HG02759 (cell line): ENCODE data around the gene NONO.
"Not testable (repeated sequence)": the region's sequence is repeated elsewhere in the genome, so short reads cannot be mapped to it uniquely, and the experiment has no call there.

Source experiments
- ATAC-seq: cut with Tn5 transposase; IDR thresholded peaks from one replicate; pipeline ENCODE4 v1.9.1; 2021; ENCODE audit warnings: mild to moderate bottlenecking, moderate library complexity; ENCODE audit not compliant: unreplicated experiment

The NONO gene, protein sequence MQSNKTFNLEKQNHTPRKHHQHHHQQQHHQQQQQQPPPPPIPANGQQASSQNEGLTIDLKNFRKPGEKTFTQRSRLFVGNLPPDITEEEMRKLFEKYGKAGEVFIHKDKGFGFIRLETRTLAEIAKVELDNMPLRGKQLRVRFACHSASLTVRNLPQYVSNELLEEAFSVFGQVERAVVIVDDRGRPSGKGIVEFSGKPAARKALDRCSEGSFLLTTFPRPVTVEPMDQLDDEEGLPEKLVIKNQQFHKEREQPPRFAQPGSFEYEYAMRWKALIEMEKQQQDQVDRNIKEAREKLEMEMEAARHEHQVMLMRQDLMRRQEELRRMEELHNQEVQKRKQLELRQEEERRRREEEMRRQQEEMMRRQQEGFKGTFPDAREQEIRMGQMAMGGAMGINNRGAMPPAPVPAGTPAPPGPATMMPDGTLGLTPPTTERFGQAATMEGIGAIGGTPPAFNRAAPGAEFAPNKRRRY

DNA sequence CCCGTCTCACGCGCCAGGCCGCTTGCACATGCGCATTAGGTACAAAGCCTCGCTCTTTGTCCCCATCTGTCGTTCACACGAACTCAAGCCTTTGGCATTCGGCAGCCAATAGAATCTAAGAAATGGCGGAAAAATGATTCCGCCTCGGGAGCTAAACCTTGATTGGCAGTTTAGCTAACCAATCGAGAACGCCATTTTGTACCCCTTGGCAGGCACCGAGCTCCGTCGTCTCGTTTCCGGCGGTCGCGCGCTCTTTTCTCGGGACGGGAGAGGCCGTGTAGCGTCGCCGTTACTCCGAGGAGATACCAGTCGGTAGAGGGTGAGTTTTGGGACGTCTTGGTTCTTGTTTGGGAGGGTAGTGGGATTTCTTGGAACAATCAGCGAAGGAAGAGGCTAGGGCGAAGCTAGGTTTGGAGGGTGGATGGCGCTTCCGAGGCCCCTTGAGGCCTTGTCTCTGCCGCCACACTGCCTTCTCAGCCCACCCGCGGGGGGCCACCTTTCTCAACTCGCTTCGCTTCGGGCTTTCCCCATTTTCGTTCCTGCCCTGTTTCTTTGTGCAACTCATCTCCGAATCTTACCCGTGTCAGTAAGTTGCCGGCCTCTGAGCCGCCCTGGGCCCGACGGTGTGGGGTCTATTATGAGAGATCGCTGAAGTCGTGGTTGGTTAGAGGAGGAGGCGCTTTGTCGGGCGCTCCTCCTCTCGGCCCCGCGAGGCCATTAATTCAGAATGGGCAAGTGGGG, at the start of gene NONO:
TSS of gene NONO (plus strand) at position 233 of the 741 bp plus-strand sequence. CDS start 7,003 bp downstream, outside the sequence.
- peak; percentile 84 for ATAC-seq

DNA sequence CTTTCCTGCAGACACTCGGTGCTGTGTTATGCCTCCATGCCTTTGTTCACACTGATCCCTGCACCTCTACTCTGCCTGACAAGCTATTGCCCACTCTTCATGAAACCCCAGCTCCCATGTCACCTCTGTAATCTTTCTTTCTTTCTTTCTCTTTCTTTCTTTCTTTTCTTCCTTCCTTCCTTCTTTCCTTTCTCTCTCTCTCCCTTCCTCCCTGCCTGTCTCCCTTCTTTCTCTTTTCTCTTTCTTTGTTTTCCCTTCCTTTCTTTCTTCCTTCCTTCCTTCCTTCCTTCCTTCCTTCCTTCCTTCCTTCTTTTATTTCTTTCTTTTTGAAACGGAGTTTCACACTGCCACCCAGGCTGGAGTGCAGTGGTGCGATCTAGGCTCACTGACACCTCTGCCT, 48.0 kb upstream of the NONO start:
- ATAC-seq, result no peak

DNA sequence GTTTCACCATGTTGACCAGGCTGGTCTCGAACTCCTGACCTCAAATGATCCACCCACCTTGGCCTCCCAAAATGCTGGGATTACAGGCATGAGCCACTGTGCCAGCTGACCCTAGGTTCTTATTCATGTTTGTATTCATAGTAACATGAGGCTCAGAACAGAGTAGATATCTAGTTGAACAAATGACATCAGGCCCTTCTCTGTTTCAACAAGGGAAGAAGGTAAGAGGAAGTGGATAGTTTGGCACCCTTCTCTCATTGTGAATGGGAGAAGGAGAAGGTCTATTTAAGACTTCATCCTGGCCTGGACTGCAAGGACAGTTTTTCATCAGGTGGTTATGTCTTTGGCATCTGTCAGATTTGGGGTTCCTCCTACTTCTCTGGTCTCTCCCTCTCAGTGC, 46.6 kb upstream of the NONO start:
- no peak for ATAC-seq

DNA sequence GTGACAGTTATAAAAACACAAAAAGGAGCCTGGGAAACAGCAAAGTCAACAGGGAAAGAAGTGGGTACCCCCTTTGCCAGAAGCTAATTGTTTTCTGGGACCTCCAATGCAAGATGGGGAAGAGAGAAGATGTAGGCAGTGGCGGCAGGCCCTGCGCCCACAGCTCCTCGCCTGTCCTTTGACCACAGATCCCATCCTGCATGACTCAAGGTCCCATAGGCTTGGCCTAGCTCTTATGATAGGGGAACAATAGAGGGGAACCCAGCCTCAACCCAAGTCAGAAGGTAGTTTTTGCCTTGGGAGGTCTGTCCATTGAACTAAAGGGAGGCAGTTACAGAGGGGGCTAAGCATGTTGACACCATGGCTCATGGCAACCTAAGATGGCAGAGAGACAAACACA, 43.7 kb upstream of the NONO start:
- no peak for ATAC-seq

DNA sequence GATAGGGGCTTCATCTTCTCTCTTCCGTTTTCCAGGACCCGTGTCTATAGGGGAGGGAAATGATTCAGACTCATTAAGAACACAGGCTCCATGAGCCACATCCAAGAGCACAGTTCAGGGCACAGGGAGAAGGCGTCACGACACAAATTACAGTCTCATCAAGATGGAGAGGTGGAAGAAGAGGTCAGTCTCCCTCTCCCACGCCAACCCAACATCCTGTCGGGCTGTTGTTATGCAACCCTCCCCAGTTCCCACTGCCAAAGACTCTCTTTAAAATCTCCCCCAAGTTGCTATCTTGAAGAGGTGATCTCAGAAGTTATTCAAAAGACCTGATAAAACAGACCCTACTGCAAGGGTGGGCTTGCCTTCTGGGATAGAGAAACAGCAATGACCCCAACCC, 42.1 kb upstream of the NONO start:
- ATAC-seq, result no peak

DNA sequence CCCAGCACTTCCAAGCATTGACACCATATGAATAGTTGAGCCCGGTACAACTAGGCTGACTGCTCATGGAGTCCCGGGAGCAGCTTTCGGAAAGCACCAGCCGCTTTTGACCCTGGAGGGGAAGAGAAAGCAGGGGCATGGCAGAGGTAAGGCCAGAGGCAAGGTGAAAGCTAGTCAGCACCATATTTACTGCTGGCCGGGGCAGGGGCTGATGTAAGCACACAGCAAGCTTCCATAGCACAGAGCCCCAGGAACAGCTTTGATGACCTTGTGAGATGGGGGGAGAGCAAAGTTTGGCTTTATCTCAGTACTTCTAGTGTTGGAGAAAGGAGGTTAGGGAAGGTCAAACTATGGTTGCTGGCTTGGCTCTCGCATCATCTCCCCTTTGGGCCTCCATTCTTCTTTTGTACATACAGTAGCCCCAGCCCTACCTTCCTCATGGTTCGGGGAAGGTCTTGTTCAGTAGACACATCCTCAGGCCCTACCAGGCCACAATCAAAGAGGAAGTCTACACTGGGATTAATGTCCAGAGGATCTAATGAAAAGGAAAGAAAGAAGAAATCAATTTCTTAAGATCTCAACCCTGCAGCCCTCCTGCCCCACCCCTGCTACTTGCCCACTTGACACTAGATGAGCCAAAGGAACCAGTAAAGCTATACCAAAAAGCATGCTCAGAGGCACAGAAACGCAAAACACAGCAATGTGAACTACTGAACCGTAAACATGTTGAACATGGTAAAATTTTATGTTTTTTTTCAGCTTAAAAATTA, 38.9 kb upstream of the NONO start:
- no peak for ATAC-seq

DNA sequence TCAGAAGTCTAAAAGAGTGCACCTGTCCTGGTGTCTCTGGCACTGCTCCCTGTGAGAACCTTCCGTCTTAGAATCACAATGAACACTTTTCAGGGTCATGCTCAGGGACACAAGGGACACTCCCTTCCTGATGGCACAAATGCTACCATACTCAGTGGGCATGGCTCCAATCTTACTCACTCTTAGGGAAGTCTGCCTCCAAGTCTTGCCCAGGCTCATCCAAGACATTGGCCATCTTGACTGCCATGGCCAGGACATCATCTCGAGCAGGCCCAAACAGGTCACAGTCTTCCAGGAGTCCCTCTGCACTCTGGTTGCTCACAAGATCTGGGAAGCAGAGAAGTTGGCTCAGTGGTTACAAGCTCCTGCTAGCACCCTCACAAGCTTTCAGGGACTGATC, 38.3 kb upstream of the NONO start:
- no peak for ATAC-seq

DNA sequence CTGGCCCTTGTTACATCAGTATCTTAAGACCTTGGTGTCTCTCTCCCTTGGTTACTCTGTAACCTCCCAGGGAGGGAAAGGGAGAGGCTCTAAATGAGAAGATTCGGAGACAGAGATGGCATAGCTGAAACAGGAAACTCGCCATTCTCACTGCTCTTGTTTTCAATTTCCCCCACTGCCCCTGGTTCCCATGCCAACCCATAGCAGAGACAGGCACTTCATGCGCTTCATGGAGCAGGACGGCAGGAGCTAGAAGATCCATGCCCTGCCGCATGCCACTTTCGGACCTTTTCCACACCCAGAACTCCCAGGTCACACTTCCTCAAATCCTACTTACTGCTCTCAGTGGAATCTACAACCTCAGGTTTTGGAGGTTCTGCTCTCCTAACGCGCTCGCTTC, 32.6 kb upstream of the NONO start:
- no peak for ATAC-seq

DNA sequence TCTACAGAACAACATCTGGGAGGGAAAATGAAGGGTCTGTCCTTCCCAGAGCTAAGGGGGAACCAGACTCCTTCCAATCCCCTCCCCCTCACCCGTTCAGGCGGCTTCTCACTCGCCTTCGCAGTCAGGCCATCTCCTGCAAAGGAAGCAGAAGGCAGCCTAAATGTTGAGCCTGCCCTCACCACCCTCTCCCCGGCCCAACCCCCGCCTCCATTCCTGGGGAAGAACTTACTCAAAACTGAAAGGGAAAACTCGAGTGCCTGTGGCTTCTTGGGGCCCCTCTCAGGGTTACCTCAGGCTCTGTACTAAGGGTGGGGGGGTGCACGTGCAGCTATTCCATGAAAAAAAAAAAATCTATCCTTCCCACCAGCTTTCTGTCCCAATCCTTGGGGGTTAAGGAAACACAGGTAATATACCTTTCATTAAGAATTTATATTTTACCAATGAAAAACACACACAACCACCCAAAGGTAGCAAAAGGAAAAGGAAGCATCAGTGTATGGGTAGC, 31.9 kb upstream of the NONO start:
- no peak for ATAC-seq

DNA sequence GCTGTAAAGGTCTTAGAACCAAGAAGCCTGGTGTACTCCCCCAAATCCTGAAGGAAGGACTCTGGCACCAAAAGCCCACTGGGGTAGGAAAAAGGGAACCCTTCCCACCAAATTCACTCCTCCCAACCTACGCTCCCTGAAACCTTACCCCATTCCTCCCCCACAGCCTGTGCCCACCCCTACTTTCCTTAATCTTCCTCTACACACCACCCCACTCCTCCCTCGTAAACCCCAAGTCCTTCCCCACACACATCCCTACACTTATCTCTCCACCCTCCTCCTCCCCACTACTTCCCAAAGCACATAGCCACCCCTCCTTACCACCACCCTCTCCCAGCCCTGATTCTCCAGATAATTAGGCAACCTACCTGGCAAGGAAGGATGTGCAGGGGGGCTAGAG, 31.2 kb upstream of the NONO start:
- no peak for ATAC-seq

DNA sequence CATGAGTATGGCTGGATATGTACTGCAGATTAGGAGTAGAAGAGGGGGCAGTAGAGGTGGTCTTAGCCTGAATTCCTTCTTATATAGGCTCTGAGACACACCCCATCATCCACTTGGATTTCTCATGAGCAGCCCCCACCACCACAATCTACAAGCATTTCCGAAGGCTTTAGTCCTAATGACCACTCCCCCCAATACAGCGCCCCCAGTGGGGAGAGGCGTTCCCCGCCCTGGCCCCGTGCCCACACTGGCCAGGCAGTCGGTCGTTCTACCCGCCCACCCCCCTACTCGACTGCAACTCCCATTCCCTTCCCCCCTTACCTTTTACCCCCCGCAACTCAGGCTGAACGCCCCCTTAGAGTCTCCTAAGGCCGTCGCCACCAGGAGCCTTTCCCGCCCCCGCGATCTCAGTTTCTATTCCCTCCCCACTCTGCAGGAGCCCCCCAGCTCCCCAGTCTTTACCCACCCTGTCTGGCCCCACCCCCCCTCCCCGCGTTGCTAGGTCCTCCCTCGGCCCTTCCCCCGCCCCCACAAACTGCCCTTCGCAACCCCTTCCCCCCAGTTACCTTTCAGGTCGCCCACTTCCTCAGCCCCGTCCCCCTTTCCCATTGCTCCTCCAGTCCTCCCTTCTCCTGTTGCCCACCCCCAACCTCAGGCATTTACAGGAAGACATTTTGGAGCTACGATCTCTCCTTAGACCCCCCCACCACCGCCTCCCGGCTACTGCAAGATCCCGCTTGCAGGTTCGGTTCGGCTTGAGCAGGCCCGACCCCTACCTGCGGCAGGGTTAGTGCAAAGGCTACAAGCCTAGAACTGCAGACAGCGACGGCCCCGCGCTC, 30.0 kb upstream of the NONO start:
- no peak for ATAC-seq

DNA sequence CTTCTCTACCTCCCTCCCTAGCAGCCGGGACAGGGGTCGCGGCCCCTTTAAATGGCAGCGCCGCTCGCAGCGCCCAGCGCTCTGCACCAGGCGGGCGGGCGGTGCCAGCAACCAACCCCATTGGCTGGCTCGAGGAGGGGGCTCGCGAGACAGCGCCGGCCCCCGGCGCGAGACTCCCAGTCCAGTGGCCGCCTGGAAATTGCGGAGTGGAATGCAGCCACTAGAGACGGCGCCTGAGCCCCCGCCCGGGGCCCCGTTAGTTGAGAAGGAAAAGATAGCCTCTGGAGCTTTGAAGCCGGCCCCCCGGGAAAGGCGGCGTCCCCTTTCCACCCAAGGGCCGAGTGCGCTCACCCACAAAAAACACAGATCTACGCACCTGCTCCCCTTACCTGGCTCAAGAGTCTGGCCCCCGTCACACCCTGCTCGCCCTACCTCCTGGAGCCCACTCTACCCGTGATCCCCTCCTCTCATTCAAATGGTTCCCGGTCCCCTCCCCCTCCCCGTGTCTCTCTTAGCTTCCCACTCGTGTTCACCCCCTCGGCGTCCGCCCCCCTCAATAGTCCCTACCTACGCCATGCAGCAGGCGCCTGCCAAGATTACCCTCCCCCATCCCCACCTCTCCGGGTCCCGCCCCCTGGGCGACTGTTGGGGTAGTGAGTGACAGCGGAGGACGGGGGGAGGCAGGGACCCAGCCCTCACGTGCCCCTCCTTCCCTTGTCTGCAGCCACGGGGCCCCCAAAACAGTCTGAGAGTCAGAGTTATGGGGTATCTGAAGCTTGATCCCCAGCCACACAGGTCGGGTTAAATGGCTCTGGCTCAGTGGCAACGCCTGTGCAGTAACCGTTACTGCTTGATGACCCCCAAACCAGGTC, 29.1 kb upstream of the NONO start, which contains the start of gene ZMYM3:
TSS of gene ZMYM3 (minus strand) at position 49 of the 872 bp plus-strand sequence. CDS start 885 bp downstream, outside the sequence.
- peak; percentile 87 for ATAC-seq

DNA sequence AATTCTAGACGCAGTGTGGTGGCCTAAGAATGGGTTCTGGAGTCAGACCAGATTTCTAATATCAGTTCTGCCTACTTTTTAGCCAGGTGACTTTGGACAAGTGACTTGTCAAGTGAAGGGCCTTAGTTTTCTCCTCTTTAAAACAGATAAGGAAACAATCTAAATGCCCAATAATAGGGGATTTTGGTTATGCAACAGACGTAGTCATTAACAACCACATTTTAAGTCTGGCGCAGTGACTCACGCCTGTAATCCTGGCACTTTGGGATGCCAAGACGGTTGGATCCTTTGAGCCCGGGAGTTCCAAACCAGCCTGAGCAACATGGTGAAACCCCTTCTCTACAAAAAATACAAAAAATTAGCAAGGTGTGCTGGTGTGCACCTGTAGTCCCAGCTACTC, 27.4 kb upstream of the NONO start:
- no peak for ATAC-seq

DNA sequence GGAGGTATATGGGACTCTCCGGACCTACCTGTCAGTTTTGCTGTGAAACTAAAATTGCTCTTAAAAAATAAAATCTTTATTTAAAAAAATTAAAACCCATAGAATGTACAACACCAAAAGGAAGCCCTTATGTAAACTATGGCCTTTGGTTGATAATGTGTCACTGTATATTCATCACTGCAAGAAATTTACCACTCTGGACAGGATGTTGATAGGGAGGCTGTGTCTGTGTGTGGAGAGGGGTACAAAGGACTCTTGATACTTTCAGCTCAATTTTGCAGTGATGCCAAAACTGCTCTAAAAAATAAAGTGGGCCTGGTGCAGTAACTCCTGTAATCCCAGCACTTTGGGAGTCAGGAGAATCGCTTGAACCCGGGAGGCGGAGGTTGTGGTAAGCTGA, 26.6 kb upstream of the NONO start:
- no peak for ATAC-seq

DNA sequence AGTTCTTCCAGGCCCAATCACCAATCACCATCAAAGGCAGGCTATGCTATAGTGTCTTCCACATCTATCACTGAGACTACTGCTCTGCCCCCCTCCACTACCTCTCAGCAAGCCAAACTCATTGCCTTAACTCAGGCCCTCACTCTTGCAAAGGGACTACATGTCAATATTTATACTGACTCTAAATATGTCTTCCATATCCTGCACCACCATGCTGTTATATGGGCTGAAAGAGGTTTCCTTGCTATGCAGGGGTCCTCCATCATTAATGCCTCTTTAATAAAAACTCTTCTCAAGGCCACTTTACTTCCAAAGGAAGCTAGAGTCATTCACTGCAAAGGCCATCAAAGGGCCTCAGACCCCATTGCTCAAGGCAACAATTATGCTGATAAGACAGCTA, 14.8 kb upstream of the NONO start:
- ATAC-seq, result not testable (repeated sequence)

DNA sequence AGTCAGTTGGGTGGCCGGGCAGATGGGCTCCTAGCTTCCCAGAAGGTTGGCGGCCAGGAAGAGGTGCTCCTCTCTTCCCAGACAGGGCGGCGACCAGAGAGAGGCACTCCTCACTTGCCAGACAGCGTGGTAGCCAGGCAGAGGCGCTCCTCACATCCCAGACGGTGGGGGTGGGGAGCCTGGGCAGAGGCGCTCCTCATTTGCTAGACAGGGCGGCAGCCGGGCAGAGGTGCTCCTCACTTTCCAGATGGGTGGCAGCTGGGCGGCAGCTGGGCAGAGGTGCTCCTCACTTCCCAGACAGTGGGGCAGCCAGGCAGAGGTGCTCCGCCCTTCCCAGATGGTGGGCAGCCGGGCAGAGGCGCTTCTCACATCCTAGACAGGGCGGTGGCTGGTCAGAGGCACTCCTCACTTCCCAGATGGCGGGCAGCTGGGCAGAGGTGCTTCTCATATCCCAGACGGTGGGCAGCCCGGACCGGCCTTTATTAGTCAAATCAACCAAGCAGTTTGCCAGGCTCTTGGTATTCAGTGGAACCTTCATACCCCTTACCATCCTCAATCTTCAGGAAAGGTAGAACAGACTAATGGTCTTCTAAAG, 13.5 kb upstream of the NONO start:
- ATAC-seq, result no peak

DNA sequence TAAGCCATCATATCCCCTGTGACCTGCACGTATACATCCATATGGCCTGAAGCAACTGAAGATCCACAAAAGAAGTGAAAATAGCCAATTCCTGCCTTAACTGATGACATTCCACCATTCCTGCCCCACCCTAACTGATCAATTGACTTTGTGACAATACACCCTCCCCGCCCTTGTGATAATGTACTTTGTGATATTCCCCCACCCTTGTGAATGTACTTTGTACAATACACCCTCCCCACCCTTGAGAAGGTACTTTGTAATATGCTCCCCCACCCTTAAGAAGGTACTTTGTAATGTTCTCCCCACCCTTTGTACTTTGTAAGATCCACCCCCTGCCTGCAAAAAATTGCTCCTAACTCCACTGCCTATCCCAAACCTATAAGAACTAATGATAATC, 11.1 kb upstream of the NONO start:
- ATAC-seq, result not testable (repeated sequence)

DNA sequence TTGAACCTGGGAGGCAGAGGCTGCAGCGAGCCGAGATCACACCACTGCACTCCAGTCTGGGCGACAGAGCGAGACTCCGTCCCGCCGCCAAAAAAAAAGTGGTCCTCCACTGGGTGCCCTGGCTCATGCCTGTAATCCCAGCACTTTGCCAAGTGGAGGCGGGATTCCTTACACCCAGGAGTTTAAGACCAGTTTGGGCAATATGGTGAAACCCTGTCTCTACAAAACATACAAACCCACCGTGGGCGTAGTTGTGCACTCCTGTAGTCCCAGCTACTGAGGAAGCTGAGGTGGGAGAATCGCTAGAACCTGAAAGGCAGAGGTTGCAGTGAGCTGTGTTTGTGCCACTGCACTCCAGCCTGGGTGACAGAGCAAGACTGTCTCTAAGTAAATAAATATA, 2.1 kb upstream of the NONO start:
- ATAC-seq, result not testable (repeated sequence)
